Nephron progenitor cell (in vitro differentiated cells): ENCODE measurements around the gene DPRX.

Experiments used
- DNase-seq: peaks from one replicate; pipeline ENCODE4 v3.0.0; 2021
- H3K27ac Mint-ChIP-seq: 2 replicates; pipeline ENCODE4 v1.8.0; 2021; ENCODE audit warnings: mild to moderate bottlenecking, moderate library complexity, mixed read lengths
- H3K27me3 Mint-ChIP-seq: 2 replicates; pipeline ENCODE4 v1.8.0; 2021; ENCODE audit warnings: mild to moderate bottlenecking, low read depth, mixed read lengths; ENCODE audit not compliant: poor library complexity
- H3K36me3 Mint-ChIP-seq: 2 replicates; pipeline ENCODE4 v1.8.0; 2021; ENCODE audit warnings: low read depth, mixed read lengths
- H3K4me1 Mint-ChIP-seq: 2 replicates; pipeline ENCODE4 v1.8.0; 2021; ENCODE audit warnings: mixed read lengths
- H3K4me3 Mint-ChIP-seq: 2 replicates; pipeline ENCODE4 v1.8.0; 2021; ENCODE audit warnings: mild to moderate bottlenecking, moderate library complexity, mixed read lengths
- H3K9me3 Mint-ChIP-seq: 2 replicates; pipeline ENCODE4 v1.8.0; 2021; ENCODE audit warnings: mild to moderate bottlenecking, moderate library complexity, mixed read lengths
- CTCF ChIP-seq: fragments of 200-600 bp; sonication (generic); IDR thresholded peaks from 2 replicates; pipeline ENCODE4 v1.5.0; 2021; ENCODE audit warnings: antibody characterized with exemption

Gene DPRX, protein sequence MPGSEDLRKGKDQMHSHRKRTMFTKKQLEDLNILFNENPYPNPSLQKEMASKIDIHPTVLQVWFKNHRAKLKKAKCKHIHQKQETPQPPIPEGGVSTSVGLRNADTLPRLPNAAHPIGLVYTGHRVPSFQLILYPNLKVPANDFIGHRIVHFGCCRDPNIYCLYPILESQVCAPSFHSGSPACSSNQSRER

GRCh38 chr19:53631949-53632407, at the start of gene DPRX:
Gene DPRX, plus strand, starts transcription at chr19:53631999. Its CDS starts 108 bp downstream, at chr19:53632107.
- Mint-ChIP-seq H3K4me1 (no peaks in the 10 kb centered on the region), H3K27ac (no peak within 1 kb of the TSS), H3K9me3 (no peaks in the 10 kb centered on the region), H3K36me3 (no peaks in the 10 kb centered on the region), H3K27me3 (no peaks in the 10 kb centered on the region), H3K4me3 (no peak within 1 kb of the TSS)
- DNase-seq = no peak
- no peak for TF ChIP-seq CTCF

DNA sequence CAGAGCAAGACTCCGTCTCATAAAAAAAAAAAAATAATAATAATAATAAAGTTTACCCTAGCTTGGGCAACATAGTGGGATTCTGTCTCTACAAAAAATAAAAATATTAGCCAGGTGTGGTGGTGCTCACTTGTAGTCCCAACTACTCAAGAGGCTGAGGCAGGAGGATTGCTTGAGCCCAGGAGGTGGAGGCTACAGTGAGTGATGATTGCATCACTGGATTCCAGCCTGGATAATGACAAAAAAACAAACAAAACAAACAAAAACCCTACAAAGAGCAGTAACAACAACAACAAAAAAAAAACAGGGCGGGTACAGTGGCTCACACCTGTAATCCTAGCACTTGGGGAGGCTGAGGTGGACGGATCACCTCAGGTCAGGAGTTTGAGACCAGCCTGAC, 48.6 kb upstream of the DPRX start:
- no peak for DNase-seq
- Mint-ChIP-seq H3K27me3 (peaks cover 3% of the 10 kb centered on the region), H3K4me3 (no peak overlapping the region), H3K36me3 (peaks cover 33% of the 10 kb centered on the region), H3K9me3 (peaks cover 46% of the 10 kb centered on the region), H3K27ac (no peak overlapping the region), H3K4me1 (peaks cover 8% of the 10 kb centered on the region)
- TF ChIP-seq CTCF = no peak

- H3K4me1 Mint-ChIP-seq = peaks cover 6% of the 10 kb centered on the region
- no peak overlapping the region for H3K4me3 Mint-ChIP-seq
- H3K27ac Mint-ChIP-seq = peak overlapping the region; percentile 28
- no peak for DNase-seq
- H3K36me3 Mint-ChIP-seq = peaks cover 2% of the 10 kb centered on the region
- peaks cover 3% of the 10 kb centered on the region for H3K27me3 Mint-ChIP-seq
- TF ChIP-seq CTCF = no peak
- H3K9me3 Mint-ChIP-seq = peaks cover 18% of the 10 kb centered on the region
These were observed 45.5 kb upstream of the DPRX start for GRCh38 chr19:53586277-53586691.

DNA sequence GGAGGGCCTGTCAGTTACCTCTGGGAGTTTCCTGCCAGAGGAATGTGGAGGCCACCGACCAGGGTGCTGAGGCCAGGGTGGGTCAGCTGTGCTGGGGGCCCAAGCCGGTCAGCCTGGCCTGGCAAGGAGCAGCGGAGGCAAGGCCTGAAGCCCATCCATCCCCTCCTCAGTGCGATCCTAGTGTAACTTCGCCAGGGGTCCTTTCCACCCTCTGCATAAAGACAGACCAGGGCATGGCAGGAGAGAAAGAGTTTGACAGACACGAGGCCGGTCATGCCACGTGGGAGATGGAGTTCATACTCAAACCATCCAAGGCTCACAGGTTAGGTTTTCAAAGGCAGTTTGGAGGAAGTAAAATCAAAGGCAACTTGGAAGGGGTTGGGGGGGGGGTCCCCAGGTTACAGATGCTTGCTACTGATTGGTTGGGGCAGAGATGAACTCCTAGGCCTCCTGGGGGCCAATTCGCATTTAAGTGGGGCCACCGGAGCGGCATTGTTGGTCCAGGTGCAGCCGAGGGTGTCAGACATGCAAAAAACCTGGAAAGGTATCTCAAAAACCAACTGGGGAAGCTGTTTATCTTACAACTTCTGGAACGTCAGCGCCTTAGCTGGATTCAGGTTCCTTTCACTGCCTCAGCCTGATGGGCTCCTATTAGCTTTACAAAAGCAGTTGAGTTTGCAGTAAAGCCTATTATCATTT, 36.8 kb upstream of the DPRX start:
- Mint-ChIP-seq H3K27ac (no peak overlapping the region), H3K4me1 (peaks cover 5% of the 10 kb centered on the region), H3K9me3 (no peaks in the 10 kb centered on the region), H3K36me3 (no peaks in the 10 kb centered on the region), H3K4me3 (no peak overlapping the region), H3K27me3 (no peaks in the 10 kb centered on the region)
- no peak for DNase-seq
- TF ChIP-seq CTCF = no peak

DNA sequence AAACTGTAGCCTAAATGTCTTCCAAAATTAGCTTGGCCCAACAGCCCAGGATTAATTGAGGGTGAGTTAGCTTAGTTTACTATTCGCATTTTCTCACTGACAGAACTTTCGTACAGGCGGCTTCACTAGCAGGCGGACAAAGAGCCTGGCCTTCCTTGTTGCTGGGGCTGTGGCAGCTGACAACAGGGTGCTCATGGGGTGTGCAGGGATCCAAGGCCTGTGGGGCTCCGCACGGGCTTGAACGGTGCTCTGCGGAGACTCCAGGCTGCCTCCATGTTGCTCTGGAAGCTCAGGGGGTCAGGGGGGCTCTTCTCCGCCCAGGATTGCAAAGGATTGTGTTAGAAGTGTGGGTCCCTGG, 36.3 kb upstream of the DPRX start:
- H3K4me3 Mint-ChIP-seq = no peak overlapping the region
- no peak overlapping the region for H3K27ac Mint-ChIP-seq
- peaks cover 5% of the 10 kb centered on the region for H3K4me1 Mint-ChIP-seq
- no peak for TF ChIP-seq CTCF
- DNase-seq = no peak
- no peaks in the 10 kb centered on the region for H3K9me3 Mint-ChIP-seq
- no peaks in the 10 kb centered on the region for H3K36me3 Mint-ChIP-seq
- no peaks in the 10 kb centered on the region for H3K27me3 Mint-ChIP-seq

DNA sequence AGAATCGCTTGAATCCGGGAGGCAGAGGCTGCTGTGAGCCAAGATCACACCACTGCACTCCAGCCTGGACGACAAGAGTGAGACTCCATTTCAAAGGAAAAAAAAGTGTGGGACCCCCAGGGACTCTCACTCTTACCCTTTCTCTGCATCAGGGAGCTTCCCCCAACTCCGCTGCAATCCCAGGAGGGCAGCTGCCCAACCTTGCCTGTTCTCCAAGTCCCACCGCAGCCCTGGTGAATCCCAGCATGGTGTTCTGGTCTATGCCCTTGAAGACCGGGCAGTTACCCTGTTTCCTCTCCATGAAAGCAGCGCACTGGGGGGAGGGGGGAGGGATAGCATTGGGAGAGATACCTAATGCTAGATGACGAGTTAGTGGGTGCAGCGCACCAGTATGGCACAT, 35.7 kb upstream of the DPRX start:
- Mint-ChIP-seq H3K9me3 (no peaks in the 10 kb centered on the region), H3K36me3 (no peaks in the 10 kb centered on the region), H3K4me1 (peaks cover 5% of the 10 kb centered on the region), H3K27ac (no peak overlapping the region), H3K4me3 (no peak overlapping the region), H3K27me3 (peaks cover 3% of the 10 kb centered on the region)
- TF ChIP-seq CTCF = no peak
- no peak for DNase-seq
